Amygdala (tissue), 56 donors: ENCODE data around the gene RNF150.
"Not testable (repeated sequence)": the region's sequence is repeated elsewhere in the genome, so short reads cannot be mapped to it uniquely, and the experiment has no call there.

Experiments
- DNase-seq, 56 donors: peaks; one replicate each; lab custom pipeline; 2025; lab: John Stamatoyannopoulos, UW

The RNF150 gene

GRCh38 chr4:140839888-140840790 is 293.1 kb downstream of the RNF150 start:
- no peak for DNase-seq

GRCh38 chr4:140839406-140839805 is 293.9 kb downstream of the RNF150 start:
- DNase-seq: no peak

GRCh38 chr4:140837736-140838135 is 295.5 kb downstream of the RNF150 start:
- DNase-seq: no peak

GRCh38 chr4:140834839-140835495 is 298.3 kb downstream of the RNF150 start:
- peak in 1 of 56 donors; percentile 7 for DNase-seq

- no peak for DNase-seq
Measured at GRCh38 chr4:140833280-140833679, 300.0 kb downstream of the RNF150 start.

- DNase-seq: no peak
Measured at GRCh38 chr4:140829825-140830224, 303.4 kb downstream of the RNF150 start.

GRCh38 chr4:140826701-140827027 is 306.6 kb downstream of the RNF150 start:
- no peak for DNase-seq

- not testable (repeated sequence) for DNase-seq
Measured at GRCh38 chr4:140820520-140820919, 312.7 kb downstream of the RNF150 start.

GRCh38 chr4:140819610-140820009 is 313.7 kb downstream of the RNF150 start:
- DNase-seq: no peak

- no peak for DNase-seq
Measured at GRCh38 chr4:140818433-140818832, 314.8 kb downstream of the RNF150 start.

- DNase-seq: no peak
Measured at GRCh38 chr4:140816806-140817510, 316.3 kb downstream of the RNF150 start.

- DNase-seq: no peak
Measured at GRCh38 chr4:140813804-140814203, 319.5 kb downstream of the RNF150 start.

GRCh38 chr4:140812916-140813315 is 320.4 kb downstream of the RNF150 start:
- no peak for DNase-seq

- DNase-seq: no peak
Measured at GRCh38 chr4:140811429-140811828, 321.8 kb downstream of the RNF150 start.

GRCh38 chr4:140810591-140811169 is 322.6 kb downstream of the RNF150 start:
- DNase-seq: not testable (repeated sequence)
